HG03457 (cell line): Measurements from ENCODE around the gene SRGAP1.

Experiments
- ATAC-seq: cut with Tn5 transposase; IDR thresholded peaks from one replicate; pipeline ENCODE4 v1.9.1; 2021; ENCODE audit warnings: moderate number of reproducible peaks; ENCODE audit not compliant: unreplicated experiment

SRGAP1 gene

GRCh38 chr12:63929426-63929825, 84.9 kb downstream of the SRGAP1 start:
- ATAC-seq = no peak

- no peak for ATAC-seq
Measured at GRCh38 chr12:63930971-63931370, 86.5 kb downstream of the SRGAP1 start.

- no peak for ATAC-seq
Measured at GRCh38 chr12:63931703-63932102, 87.2 kb downstream of the SRGAP1 start.

GRCh38 chr12:63934936-63935335, 90.4 kb downstream of the SRGAP1 start:
- ATAC-seq = no peak

- no peak for ATAC-seq
Measured at GRCh38 chr12:63935361-63935760, 90.9 kb downstream of the SRGAP1 start.

- no peak for ATAC-seq
Measured at GRCh38 chr12:63937378-63938316, 93.1 kb downstream of the SRGAP1 start.

GRCh38 chr12:63940310-63941005, 96.0 kb downstream of the SRGAP1 start:
- ATAC-seq = no peak

- ATAC-seq = no peak
Measured at GRCh38 chr12:63941166-63941800, 96.8 kb downstream of the SRGAP1 start.

GRCh38 chr12:63941879-63942278, 97.4 kb downstream of the SRGAP1 start:
- ATAC-seq = no peak

GRCh38 chr12:63942464-63943241, 98.2 kb downstream of the SRGAP1 start:
- ATAC-seq = no peak

- ATAC-seq = no peak
Measured at GRCh38 chr12:63944034-63944579, 99.6 kb downstream of the SRGAP1 start.

GRCh38 chr12:63944586-63945228, 100.2 kb downstream of the SRGAP1 start:
- no peak for ATAC-seq

- no peak for ATAC-seq
Measured at GRCh38 chr12:63945777-63946176, 101.3 kb downstream of the SRGAP1 start.

GRCh38 chr12:63948211-63948610, 103.7 kb downstream of the SRGAP1 start:
- no peak for ATAC-seq

- ATAC-seq = no peak
Measured at GRCh38 chr12:63949902-63950301, 105.4 kb downstream of the SRGAP1 start.

GRCh38 chr12:63952995-63953394, 108.5 kb downstream of the SRGAP1 start:
- no peak for ATAC-seq

GRCh38 chr12:63955831-63956666, 111.5 kb downstream of the SRGAP1 start:
- ATAC-seq = no peak

GRCh38 chr12:63957496-63957895, 113.0 kb downstream of the SRGAP1 start:
- no peak for ATAC-seq
